Caco-2 (cell line): ENCODE measurements around the gene NFE2. TPM values are rescaled to one million over a fixed set of nuclear protein-coding genes. Genes with fewer than 3 reads are reported as not detected.

Source experiments
- BruUV-seq: library from RNA; stranded (reverse); fragments of 400-500 nt; replicated peaks from 2 replicates; lab custom pipeline; 2021; lab: Mats Ljungman, UMichigan
- CTCF ChIA-PET: fragments of 300-600 bp; sonication (Branson Sonifier 250); formaldehyde crosslinking; loops from one replicate; lab custom pipeline; 2022; ENCODE audit warnings: antibody characterized with exemption; lab: Charles Lee
- POLR2A ChIA-PET: fragments of 300-600 bp; sonication (Branson Sonifier 250); formaldehyde crosslinking; loops from one replicate; lab custom pipeline; 2022; ENCODE audit warnings: antibody characterized with exemption; lab: Charles Lee
- DNase-seq, 2 experiments: peaks; one replicate each; pipeline versions ENCODE4 v3.0.0 to v3.0.0-alpha.2; 2020 to 2022
- H3K27me3 ChIP-seq: replicated peaks from 2 replicates; pipeline ENCODE4 v1.6.0; 2011; ENCODE audit warnings: low read length; ENCODE audit not compliant: control insufficient read depth, insufficient read depth
- H3K36me3 ChIP-seq: 2 replicates; pipeline ENCODE4 v1.5.1; 2011; ENCODE audit warnings: low read length; ENCODE audit not compliant: control insufficient read depth, insufficient read depth
- H3K4me1 ChIP-seq: fragments of 250-450 bp; sonication (Bioruptor Pico); 2 replicates; pipeline ENCODE4 v1.5.1; 2020; ENCODE audit warnings: mild to moderate bottlenecking
- H3K4me3 ChIP-seq: 2 replicates; pipeline ENCODE4 v1.5.1; 2011; ENCODE audit warnings: low read depth, mild to moderate bottlenecking, control low read depth, low read length
- H3K9me3 ChIP-seq: fragments of 250-450 bp; sonication (Bioruptor Pico); 2 replicates; pipeline ENCODE4 v1.5.1; 2020; ENCODE audit warnings: mild to moderate bottlenecking, moderate library complexity
- H3K27ac Mint-ChIP-seq: one replicate; pipeline ENCODE4 v1.8.0; 2022; ENCODE audit warnings: mixed read lengths; ENCODE audit not compliant: unreplicated experiment
- H3K27me3 Mint-ChIP-seq: one replicate; pipeline ENCODE4 v1.8.0; 2022; ENCODE audit warnings: mixed read lengths; ENCODE audit not compliant: insufficient read depth, unreplicated experiment
- H3K36me3 Mint-ChIP-seq: one replicate; pipeline ENCODE4 v1.8.0; 2022; ENCODE audit warnings: mild to moderate bottlenecking, mixed read lengths; ENCODE audit not compliant: insufficient read depth, unreplicated experiment
- H3K4me1 Mint-ChIP-seq: one replicate; pipeline ENCODE4 v1.8.0; 2022; ENCODE audit warnings: low read depth, mixed read lengths; ENCODE audit not compliant: unreplicated experiment
- H3K4me3 Mint-ChIP-seq: one replicate; pipeline ENCODE4 v1.8.0; 2022; ENCODE audit warnings: mild to moderate bottlenecking, moderate library complexity, mixed read lengths; ENCODE audit not compliant: unreplicated experiment
- H3K9me3 Mint-ChIP-seq: one replicate; pipeline ENCODE4 v1.8.0; 2022; ENCODE audit warnings: mixed read lengths; ENCODE audit not compliant: unreplicated experiment
- CTCF ChIP-seq, 2 experiments: fragments of 200-600 bp in 1 of 2; IDR thresholded peaks; 1 replicate in 1 of 2; 2 replicates in 1 of 2; pipeline versions ENCODE4 v1.5.1 to v1.8.0; 2011 to 2022; ENCODE audit warnings: antibody characterized with exemption in 1 of 2, control low read depth in 1 of 2, inconsistent platforms in 1 of 2, low read depth in 1 of 2, low read length in 1 of 2, mild to moderate bottlenecking in 1 of 2, moderate library complexity in 1 of 2; ENCODE audit not compliant: insufficient read depth in 1 of 2, severe bottlenecking in 1 of 2, unreplicated experiment in 1 of 2
- intact Hi-C: fragments of 100-400 bp; cut with micrococcal nuclease; formaldehyde crosslinking; loops from one replicate; pipeline ENCODE4 v1.10.0; 2022; ENCODE audit not compliant: unreplicated experiment
- total RNA-seq: library from RNA; stranded (reverse); gene quantifications from 2 replicates; pipeline ENCODE4 v1.2.3, GENCODE V29; 2022

Gene NFE2
- total RNA-seq, 1 experiment from 2014 or later: 6.2 TPM

- Histone ChIP-seq H3K9me3 (no peaks in the 10 kb centered on the region), H3K4me3 (no peak overlapping the region), H3K36me3 (no peaks in the 10 kb centered on the region), H3K4me1 (peaks cover 38% of the 10 kb centered on the region), H3K27me3 (no peaks in the 10 kb centered on the region)
- CTCF ChIA-PET: interaction anchor here (1.9 kb wide), 1 partner anchor 9 kb away, joined by 10 read pairs; the partner anchor contains the start of gene COPZ1
- Mint-ChIP-seq H3K4me1 (peaks cover 16% of the 10 kb centered on the region), H3K27ac (no peak overlapping the region), H3K9me3 (no peaks in the 10 kb centered on the region), H3K36me3 (peaks cover 19% of the 10 kb centered on the region), H3K27me3 (no peaks in the 10 kb centered on the region), H3K4me3 (no peak overlapping the region)
- no peak for TF ChIP-seq CTCF (IDR thresholded peaks at IDR 0.05; ENCODE audit: insufficient read depth in 1 of 2, low read depth in 1 of 2, low read length in 1 of 2, severe bottlenecking in 1 of 2, unreplicated experiment in 1 of 2)
- POLR2A ChIA-PET: no interaction called here
- DNase-seq: no peak
- no TSS peak for BruUV-seq
- intact Hi-C loops: no loop called here
These were observed 32.7 kb upstream of the NFE2 start for GRCh38 chr12:54333420-54334034.

GRCh38 chr12:54331461-54331860 is 30.6 kb upstream of the NFE2 start:
- ChIA-PET CTCF (no interaction called here), POLR2A (no interaction called here)
- peaks cover 19% of the 10 kb centered on the region for H3K36me3 Mint-ChIP-seq
- no peak overlapping the region for H3K27ac Mint-ChIP-seq
- Histone ChIP-seq H3K4me3 (no peak overlapping the region), H3K27me3 (no peaks in the 10 kb centered on the region), H3K9me3 (no peaks in the 10 kb centered on the region), H3K36me3 (no peaks in the 10 kb centered on the region), H3K4me1 (peaks cover 27% of the 10 kb centered on the region)
- no peak for TF ChIP-seq CTCF (IDR thresholded peaks at IDR 0.05; ENCODE audit: insufficient read depth in 1 of 2, low read depth in 1 of 2, low read length in 1 of 2, severe bottlenecking in 1 of 2, unreplicated experiment in 1 of 2)
- no peak for DNase-seq
- no peaks in the 10 kb centered on the region for H3K9me3 Mint-ChIP-seq
- H3K4me3 Mint-ChIP-seq: no peak overlapping the region
- H3K27me3 Mint-ChIP-seq: no peaks in the 10 kb centered on the region
- BruUV-seq: no TSS peak
- intact Hi-C loops: no loop called here
- peaks cover 16% of the 10 kb centered on the region for H3K4me1 Mint-ChIP-seq

GRCh38 chr12:54330442-54330841 is 29.6 kb upstream of the NFE2 start:
- Mint-ChIP-seq H3K9me3 (no peaks in the 10 kb centered on the region), H3K27ac (no peak overlapping the region), H3K36me3 (peaks cover 19% of the 10 kb centered on the region), H3K4me3 (no peak overlapping the region), H3K4me1 (peaks cover 16% of the 10 kb centered on the region), H3K27me3 (no peaks in the 10 kb centered on the region)
- no peak for DNase-seq
- TF ChIP-seq CTCF (IDR thresholded peaks at IDR 0.05; ENCODE audit: insufficient read depth in 1 of 2, low read depth in 1 of 2, low read length in 1 of 2, severe bottlenecking in 1 of 2, unreplicated experiment in 1 of 2): no peak
- ChIA-PET POLR2A (no interaction called here), CTCF (no interaction called here)
- H3K9me3 ChIP-seq: no peaks in the 10 kb centered on the region
- H3K27me3 ChIP-seq: no peaks in the 10 kb centered on the region
- H3K36me3 ChIP-seq: no peaks in the 10 kb centered on the region
- BruUV-seq: no TSS peak
- intact Hi-C loops: no loop called here
- H3K4me3 ChIP-seq: no peak overlapping the region
- H3K4me1 ChIP-seq: peaks cover 27% of the 10 kb centered on the region
